HG03558 (cell line): Measurements from ENCODE around the gene DGKB.

Source experiments
- ATAC-seq: cut with Tn5 transposase; IDR thresholded peaks from one replicate; pipeline ENCODE4 v1.9.1; 2021; ENCODE audit warnings: moderate number of reproducible peaks; ENCODE audit not compliant: unreplicated experiment; ENCODE audit errors: extremely low read depth

The DGKB gene

GRCh38 chr7:14195079-14195478 lies 707.5 kb downstream of the DGKB start:
- no peak for ATAC-seq

- ATAC-seq: no peak
Measured at GRCh38 chr7:14191686-14192098, 710.9 kb downstream of the DGKB start.

- no peak for ATAC-seq
Measured at GRCh38 chr7:14184292-14184864, 718.2 kb downstream of the DGKB start.

- no peak for ATAC-seq
Measured at GRCh38 chr7:14179781-14180180, 722.8 kb downstream of the DGKB start.

GRCh38 chr7:14177876-14178275 lies 724.7 kb downstream of the DGKB start:
- no peak for ATAC-seq

GRCh38 chr7:14170872-14171271 lies 731.7 kb downstream of the DGKB start:
- ATAC-seq: no peak

GRCh38 chr7:14158111-14158510 lies 744.4 kb downstream of the DGKB start:
- no peak for ATAC-seq

- no peak for ATAC-seq
Measured at GRCh38 chr7:14156436-14156835, 746.1 kb downstream of the DGKB start.

- no peak for ATAC-seq
Measured at GRCh38 chr7:14148974-14149373, 753.6 kb downstream of the DGKB start.

GRCh38 chr7:14147532-14147931 lies 755.0 kb downstream of the DGKB start:
- no peak for ATAC-seq

GRCh38 chr7:14144538-14144937 lies 758.0 kb downstream of the DGKB start:
- no peak for ATAC-seq

- no peak for ATAC-seq
Measured at GRCh38 chr7:14144109-14144508, 758.4 kb downstream of the DGKB start.

GRCh38 chr7:14137676-14138075 lies 764.9 kb downstream of the DGKB start:
- no peak for ATAC-seq

- no peak for ATAC-seq
Measured at GRCh38 chr7:14133752-14134151, 768.8 kb downstream of the DGKB start.

GRCh38 chr7:14125998-14126397 lies 776.6 kb downstream of the DGKB start:
- ATAC-seq: no peak

- no peak for ATAC-seq
Measured at GRCh38 chr7:14124716-14125115, 777.8 kb downstream of the DGKB start.

GRCh38 chr7:14123923-14124322 lies 778.6 kb downstream of the DGKB start:
- ATAC-seq: no peak

GRCh38 chr7:14115701-14116100 lies 786.9 kb downstream of the DGKB start:
- ATAC-seq: no peak

- no peak for ATAC-seq
Measured at GRCh38 chr7:14104861-14105260, 797.7 kb downstream of the DGKB start.

- ATAC-seq: no peak
Measured at GRCh38 chr7:14096159-14096558, 806.4 kb downstream of the DGKB start.

GRCh38 chr7:14095233-14095950 lies 807.2 kb downstream of the DGKB start:
- ATAC-seq: no peak
